NCI-H510A (cell line): Measurements from ENCODE around the gene OSBP2.

Source experiments
- DNase-seq: peaks from one replicate; lab custom pipeline; 2025; lab: John Stamatoyannopoulos, UW

Gene OSBP2

GRCh38 chr22:30940685-30941362, 246.2 kb downstream of the OSBP2 start:
- DNase-seq: no peak

- no peak for DNase-seq
Observed at GRCh38 chr22:30941363-30941740, 246.7 kb downstream of the OSBP2 start.

GRCh38 chr22:30943368-30943767, 248.7 kb downstream of the OSBP2 start:
- no peak for DNase-seq

GRCh38 chr22:30944986-30945385, 250.3 kb downstream of the OSBP2 start:
- DNase-seq: no peak

GRCh38 chr22:30945653-30946052, 251.0 kb downstream of the OSBP2 start:
- DNase-seq: no peak

GRCh38 chr22:30946354-30946753, 251.7 kb downstream of the OSBP2 start:
- no peak for DNase-seq

GRCh38 chr22:30947173-30947815, 252.6 kb downstream of the OSBP2 start:
- no peak for DNase-seq

- no peak for DNase-seq
Observed at GRCh38 chr22:30947816-30948454, 253.3 kb downstream of the OSBP2 start.

GRCh38 chr22:30948930-30949342, 254.3 kb downstream of the OSBP2 start:
- no peak for DNase-seq

- no peak for DNase-seq
Observed at GRCh38 chr22:30949934-30950660, 255.4 kb downstream of the OSBP2 start.

GRCh38 chr22:30953206-30953605, 258.5 kb downstream of the OSBP2 start:
- DNase-seq: no peak

GRCh38 chr22:30955153-30955552, 260.5 kb downstream of the OSBP2 start:
- no peak for DNase-seq
